Colonic mucosa (tissue), 4 donors: ENCODE results near the gene LUM. TPM values are rescaled to one million over a fixed set of nuclear protein-coding genes. Genes with fewer than 3 reads are reported as not detected.

Source experiments
- DNase-seq: peaks from one replicate; pipeline ENCODE4 v3.0.0-alpha.2; 2020
- H3K27ac ChIP-seq: fragments of 200-600 bp; one replicate; pipeline ENCODE4 v1.8.0; 2021
- H3K27me3 ChIP-seq: fragments of 200-600 bp; one replicate; pipeline ENCODE4 v1.8.0; 2021
- H3K36me3 ChIP-seq: fragments of 200-600 bp; one replicate; pipeline ENCODE4 v1.8.0; 2021
- H3K4me1 ChIP-seq: fragments of 200-600 bp; one replicate; pipeline ENCODE4 v1.8.0; 2021; ENCODE audit warnings: mild to moderate bottlenecking
- H3K4me3 ChIP-seq: fragments of 200-600 bp; one replicate; pipeline ENCODE4 v1.8.0; 2021
- H3K9ac ChIP-seq, 2 donors: one replicate each; pipeline ENCODE4 v1.7.0; 2013; ENCODE audit warnings: control low read depth in 2 of 2, low read depth in 2 of 2, low read length in 2 of 2
- H3K9me3 ChIP-seq: fragments of 200-600 bp; one replicate; pipeline ENCODE4 v1.8.0; 2021
- CTCF ChIP-seq: fragments of 200-600 bp; IDR thresholded peaks from one replicate; pipeline ENCODE4 v1.8.0; 2022; ENCODE audit warnings: antibody characterized with exemption, mild to moderate bottlenecking
- intact Hi-C: fragments of 100-400 bp; cut with DNase I; formaldehyde crosslinking; loops from one replicate; pipeline ENCODE4 v1.14.1; 2022
- total RNA-seq, 2 donors: library from RNA; stranded (reverse); fragmentation: NEBNext Ultra II Directional in 1 of 2; extraction: Animal tissue kit (Norgen Biotek cat#: 25700) in 1 of 2; gene quantifications; one replicate each; pipeline ENCODE4 v1.2.1, GENCODE V29; 2021
- donor health status: healthy.
- donor health status: DM: no; HTN: no; CAD: no.
- donor health status: DM: no; HTN: no; CAD: no.

LUM gene
- total RNA-seq, 2 donors from 2014 or later, result 26.1 to 102 TPM

- Histone ChIP-seq H3K36me3 (no peaks in the 10 kb centered on the region), H3K4me3 (no peak overlapping the region), H3K4me1 (no peaks in the 10 kb centered on the region), H3K9me3 (no peaks in the 10 kb centered on the region), H3K27ac (no peak overlapping the region), H3K27me3 (no peaks in the 10 kb centered on the region), H3K9ac (no peak overlapping the region)
- DNase-seq, result no peak
- intact Hi-C loops, result no loop called here
- TF ChIP-seq CTCF, result no peak
Observed at GRCh38 chr12:91056488-91056887, 54.8 kb downstream of the LUM start.

- no peak overlapping the region for H3K27ac ChIP-seq
- no peaks in the 10 kb centered on the region for H3K27me3 ChIP-seq
- H3K9ac ChIP-seq, result no peak overlapping the region
- H3K36me3 ChIP-seq, result no peaks in the 10 kb centered on the region
- DNase-seq, result no peak
- intact Hi-C loops, result no loop called here
- TF ChIP-seq CTCF, result no peak
- no peak overlapping the region for H3K4me3 ChIP-seq
- H3K9me3 ChIP-seq, result no peaks in the 10 kb centered on the region
- no peaks in the 10 kb centered on the region for H3K4me1 ChIP-seq
Observed at GRCh38 chr12:91055976-91056375, 55.3 kb downstream of the LUM start.

GRCh38 chr12:91053951-91054715 is 57.2 kb downstream of the LUM start:
- Histone ChIP-seq H3K36me3 (no peaks in the 10 kb centered on the region), H3K27ac (no peak overlapping the region), H3K4me3 (no peak overlapping the region), H3K9me3 (no peaks in the 10 kb centered on the region), H3K27me3 (no peaks in the 10 kb centered on the region), H3K4me1 (no peaks in the 10 kb centered on the region), H3K9ac (no peak overlapping the region)
- DNase-seq, result peak; percentile 22
- intact Hi-C loops, result no loop called here
- TF ChIP-seq CTCF, result no peak

Other genes with a start within 250 kb of the LUM start
- gene CCER1, start 156.3 kb downstream of the LUM start, total RNA-seq, result not detected
- not detected for gene EPYC, start 106.5 kb downstream of the LUM start, total RNA-seq
- gene KERA, start 53.5 kb downstream of the LUM start, total RNA-seq, result not detected
- 100 to 1,000 TPM in 1 of 2 donors, 10 to 100 TPM in 1; 79.0 to 240 TPM for gene DCN, start 71.3 kb upstream of the LUM start, total RNA-seq